CD4-positive, alpha-beta T cell treated with Interleukin-1 beta for 1 hour (primary cell): Measurements from ENCODE around the gene RAB11FIP5.
"Not testable (repeated sequence)": the region's sequence is repeated elsewhere in the genome, so short reads cannot be mapped to it uniquely, and the experiment has no call there.

ENCODE experiments used
- DNase-seq, 2 donors: peaks; one replicate each; pipeline ENCODE4 v3.0.0-alpha.2; 2020 to 2022

The RAB11FIP5 gene

DNA sequence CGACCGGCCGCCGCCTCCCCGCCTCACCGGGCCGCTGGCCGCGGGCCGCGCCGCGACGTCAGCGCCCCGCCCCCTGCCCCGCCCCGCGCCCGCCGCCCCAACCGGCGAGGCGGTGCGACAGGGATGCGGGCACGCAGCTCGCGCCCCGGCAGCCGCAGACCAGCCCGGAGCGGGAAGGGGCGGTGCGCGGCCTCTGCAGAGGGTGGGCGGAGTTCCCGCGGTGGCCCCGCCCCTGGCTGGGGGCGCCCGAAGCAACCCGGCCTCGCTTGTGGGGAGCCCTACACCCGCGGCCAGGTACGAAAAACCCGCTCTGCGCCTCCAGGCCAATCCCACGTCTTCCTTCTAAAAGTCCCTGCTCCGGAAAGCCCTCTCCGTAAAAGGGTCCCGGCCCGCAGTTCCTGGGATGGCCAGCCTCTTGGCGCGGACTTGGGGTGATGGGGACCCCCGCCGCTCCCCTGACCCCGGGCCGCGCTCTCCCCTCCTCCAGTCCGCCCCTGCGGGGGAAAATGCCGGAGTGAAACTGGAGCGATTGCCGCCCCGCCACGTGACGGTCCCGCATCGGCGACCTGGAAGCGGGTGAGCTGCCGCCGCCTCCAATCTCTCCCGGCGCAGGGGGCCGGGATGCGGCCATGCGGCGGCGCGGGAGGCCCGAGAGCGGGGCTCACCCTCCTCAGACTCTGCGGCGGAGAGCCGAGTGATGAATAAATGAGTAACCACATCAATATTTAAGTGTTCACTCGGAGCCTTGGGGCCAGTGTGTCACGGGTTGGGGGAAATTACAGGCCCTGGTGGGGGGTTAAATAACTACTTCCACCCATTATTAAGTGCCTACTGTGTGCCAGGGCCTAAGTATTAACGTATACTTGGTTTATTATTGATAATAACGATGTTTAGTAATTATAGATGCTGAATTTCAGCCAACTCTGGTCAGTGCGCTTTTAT is at the start of gene RAB11FIP5:
Gene RAB11FIP5, minus strand, starts transcription at position 36 of the 942 bp plus-strand sequence. CDS start 171 bp downstream, outside the sequence.
- DNase-seq = peak; percentile 85 to 87

DNA sequence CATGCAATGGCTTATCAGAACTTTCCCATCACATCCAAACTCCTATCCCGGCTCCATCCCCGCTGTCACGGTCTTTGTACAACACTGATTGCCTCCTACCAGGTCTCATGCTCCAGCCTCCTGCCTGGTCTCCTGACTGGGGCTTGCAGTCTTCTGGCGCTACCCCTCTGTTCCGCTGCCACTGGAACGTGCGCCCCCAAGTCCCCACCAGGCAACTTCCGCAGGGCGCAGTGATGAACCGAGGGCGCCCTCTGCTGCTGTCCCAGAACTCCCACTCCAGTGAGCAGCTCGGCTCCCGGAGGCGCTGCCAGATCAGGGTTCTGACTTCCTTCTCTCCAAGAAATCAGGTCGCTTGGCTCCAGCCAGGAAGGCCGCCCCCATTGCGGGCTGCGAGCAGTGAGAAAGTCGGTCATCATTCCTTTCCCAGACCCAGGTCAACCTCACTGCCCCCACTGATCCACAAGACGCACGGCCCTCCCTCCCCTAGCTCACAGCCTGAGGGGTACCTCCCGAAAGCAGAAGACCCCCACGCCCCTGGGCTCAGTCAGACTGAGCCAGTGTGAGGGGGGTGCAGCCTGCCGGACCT is 43.9 kb upstream of the RAB11FIP5 start:
- DNase-seq = peak; percentile 8 to 33

DNA sequence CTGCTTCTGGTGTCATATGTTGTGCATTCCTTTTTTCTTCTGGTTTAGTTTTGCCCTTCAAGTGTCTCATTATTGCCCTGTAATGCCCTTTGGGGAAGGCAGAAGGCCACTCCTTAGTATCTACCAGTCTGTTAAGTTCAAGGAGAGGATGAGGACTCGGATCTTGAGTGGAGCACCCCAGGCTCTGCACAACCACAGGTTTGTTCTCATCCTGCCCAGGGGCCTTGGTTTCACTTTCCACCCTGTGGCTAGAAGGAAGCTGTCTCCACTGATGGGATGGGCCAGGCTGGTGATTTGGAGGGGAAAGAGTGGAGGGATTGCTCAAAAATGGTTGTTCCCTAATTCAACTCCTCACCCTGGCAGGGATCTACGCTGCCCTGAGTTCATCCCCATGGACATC is 30.2 kb upstream of the RAB11FIP5 start:
- no peak for DNase-seq

DNA sequence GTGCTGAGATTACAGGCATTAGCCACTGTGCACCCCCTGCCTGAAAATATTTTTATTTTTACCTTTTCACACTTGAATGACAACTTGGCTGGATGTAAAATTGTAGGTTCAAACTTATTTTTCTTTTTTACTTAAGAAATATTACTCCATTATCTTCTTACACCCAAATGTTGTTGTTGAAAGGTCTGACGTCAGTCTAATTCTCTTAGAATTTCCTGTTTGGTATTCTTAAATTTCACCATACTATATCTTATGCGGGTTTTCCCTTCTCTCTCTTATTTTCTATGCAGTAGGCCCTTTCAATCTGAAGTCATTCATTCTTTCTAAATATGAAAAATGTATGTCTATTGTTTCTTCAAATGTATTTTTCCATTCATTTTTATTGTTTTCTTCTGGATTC is 29.1 kb upstream of the RAB11FIP5 start:
- DNase-seq = no peak

GRCh38 chr2:73135236-73135635 is 22.5 kb upstream of the RAB11FIP5 start:
- no peak for DNase-seq

GRCh38 chr2:73134471-73134870 is 21.7 kb upstream of the RAB11FIP5 start:
- DNase-seq = no peak

- DNase-seq = no peak
Measured at GRCh38 chr2:73133566-73134197, 20.9 kb upstream of the RAB11FIP5 start.

DNA sequence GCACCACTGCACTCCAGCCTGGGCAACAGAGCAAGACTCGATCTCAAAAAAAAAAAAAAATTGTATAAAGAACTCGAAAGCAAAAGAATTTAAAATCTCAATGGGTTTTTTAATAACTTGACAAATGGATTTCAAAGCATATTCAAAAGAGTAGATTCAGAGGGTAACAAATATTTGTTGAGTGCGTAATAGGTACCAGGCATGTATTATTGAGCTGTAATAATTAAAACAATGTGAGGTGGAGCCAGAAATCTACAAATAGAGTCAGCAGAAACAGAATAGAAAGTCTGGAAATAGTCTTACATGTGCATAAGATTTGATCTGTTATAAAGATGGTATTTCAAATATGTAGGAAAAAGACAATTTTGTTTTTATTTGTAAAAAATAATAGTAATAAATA is 19.1 kb upstream of the RAB11FIP5 start:
- DNase-seq = no peak

GRCh38 chr2:73130790-73131189 is 18.0 kb upstream of the RAB11FIP5 start:
- DNase-seq = no peak

DNA sequence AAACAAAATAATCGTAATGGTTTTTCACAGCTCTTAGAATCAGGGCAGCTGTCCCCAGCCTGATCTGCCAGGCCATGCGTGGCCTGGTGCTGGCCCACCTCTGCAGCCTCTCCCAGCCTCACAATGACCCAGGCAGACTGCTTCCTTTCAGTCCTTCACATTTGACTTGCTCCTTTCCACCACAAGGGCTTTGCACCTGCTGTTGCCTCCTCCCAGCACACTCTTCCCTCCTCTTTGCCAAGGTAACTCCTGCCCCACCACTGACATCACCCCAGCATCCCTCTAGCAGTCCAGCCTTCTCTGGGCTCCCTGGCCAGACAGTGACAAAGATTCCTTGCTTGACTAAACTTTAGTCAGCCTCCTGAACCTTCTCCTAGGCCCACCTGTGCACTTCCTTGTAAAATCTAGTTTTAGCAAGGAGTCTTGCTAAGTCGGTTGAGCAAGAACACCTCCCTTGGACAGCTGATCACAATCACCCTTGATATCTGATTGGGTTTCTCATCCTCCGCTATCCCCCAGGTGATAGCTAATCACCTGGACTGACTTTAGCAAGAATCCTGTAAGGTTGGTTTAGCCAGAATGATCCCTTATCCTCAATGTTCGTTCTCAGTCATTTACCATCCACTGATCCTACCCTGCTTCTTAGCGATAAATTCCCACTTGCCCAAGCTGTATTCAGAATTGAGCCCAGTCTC is 16.2 kb upstream of the RAB11FIP5 start:
- DNase-seq = no peak

GRCh38 chr2:73122536-73122935 is 9.8 kb upstream of the RAB11FIP5 start:
- DNase-seq = no peak

GRCh38 chr2:73119611-73120239 is 7.0 kb upstream of the RAB11FIP5 start:
- not testable (repeated sequence) for DNase-seq

DNA sequence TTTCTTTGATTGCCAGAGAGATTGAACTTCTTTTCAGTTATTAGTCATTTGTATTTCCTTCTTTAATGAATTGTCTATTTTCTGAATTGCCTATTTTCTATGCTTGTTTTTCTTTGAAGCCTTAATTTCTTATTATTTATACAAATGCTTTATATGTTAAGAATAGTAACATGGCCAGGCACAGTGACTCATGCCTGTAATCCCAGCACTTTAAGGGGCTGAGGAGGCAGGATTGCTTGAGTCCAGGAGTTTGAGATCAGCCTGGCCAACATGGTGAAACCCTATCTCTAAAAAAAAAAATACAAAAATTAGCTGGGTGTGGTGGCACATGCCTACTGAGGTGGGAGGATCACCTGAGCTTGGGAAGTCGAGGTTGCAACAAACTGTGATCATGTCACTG is 4.7 kb upstream of the RAB11FIP5 start:
- no peak for DNase-seq

DNA sequence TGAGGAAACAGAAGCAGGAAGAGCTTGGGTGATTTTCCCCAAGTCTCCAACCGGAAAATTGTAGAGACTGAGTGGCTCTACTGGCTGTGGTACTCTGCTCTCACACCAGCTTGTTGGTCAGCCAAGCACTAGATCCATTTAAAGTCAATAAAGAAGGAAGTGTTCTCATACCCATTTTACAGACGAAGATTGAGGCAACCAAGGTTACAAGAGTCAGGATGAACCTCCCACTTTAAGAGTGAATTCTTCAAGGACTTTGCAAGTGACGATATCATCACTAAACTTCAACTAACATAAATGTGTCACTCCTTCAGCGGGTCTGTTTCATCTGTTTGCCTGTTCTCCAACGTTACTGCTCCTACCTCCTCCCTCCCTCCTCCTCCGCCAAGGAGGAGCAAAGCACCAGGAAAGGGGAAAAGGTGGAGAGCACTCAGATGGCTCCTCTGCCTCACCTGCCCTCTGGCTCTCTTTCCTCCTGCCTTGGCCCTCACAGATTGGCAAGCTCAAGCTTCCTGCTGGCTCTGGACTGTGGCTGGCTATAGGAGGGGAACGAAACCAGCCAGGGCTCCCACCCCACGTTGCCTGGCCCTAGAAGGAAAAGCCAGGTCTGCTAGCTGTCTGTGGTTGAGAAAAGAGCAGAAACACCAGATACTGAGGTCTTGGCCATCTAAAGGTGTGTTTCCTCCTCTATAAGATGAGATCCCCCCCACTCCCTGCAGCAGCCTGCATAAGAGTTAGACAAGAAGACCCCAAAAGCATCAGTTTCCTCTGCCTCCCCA is 3.6 kb upstream of the RAB11FIP5 start:
- no peak for DNase-seq

DNA sequence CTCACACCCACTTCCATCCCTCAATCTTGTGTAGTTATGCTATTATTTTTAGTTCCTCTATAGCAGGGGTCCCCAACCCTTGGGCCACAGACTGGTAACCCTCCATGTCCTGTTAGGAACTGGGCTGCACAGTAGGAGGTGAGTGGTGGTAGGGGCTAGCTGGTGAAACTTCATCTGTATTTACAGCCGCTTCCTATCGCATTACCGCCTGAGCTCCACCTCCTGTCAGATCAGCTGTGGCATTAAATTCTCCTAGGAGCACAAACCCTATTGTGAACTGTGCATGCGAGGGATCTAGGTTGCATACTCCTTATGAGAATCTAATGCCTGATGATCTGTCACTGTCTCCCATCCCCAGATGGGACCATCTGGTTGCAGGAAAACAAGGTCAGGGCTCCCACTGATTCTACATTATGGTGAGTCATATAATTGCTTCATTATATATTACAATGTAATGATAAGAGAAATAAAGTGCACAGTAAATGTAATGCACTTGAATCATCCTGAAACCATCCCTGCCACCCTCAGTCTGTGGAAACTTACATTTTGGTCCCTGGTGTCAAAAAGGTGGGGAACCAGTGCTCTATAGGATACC is 1.6 kb upstream of the RAB11FIP5 start:
- DNase-seq = no peak

DNA sequence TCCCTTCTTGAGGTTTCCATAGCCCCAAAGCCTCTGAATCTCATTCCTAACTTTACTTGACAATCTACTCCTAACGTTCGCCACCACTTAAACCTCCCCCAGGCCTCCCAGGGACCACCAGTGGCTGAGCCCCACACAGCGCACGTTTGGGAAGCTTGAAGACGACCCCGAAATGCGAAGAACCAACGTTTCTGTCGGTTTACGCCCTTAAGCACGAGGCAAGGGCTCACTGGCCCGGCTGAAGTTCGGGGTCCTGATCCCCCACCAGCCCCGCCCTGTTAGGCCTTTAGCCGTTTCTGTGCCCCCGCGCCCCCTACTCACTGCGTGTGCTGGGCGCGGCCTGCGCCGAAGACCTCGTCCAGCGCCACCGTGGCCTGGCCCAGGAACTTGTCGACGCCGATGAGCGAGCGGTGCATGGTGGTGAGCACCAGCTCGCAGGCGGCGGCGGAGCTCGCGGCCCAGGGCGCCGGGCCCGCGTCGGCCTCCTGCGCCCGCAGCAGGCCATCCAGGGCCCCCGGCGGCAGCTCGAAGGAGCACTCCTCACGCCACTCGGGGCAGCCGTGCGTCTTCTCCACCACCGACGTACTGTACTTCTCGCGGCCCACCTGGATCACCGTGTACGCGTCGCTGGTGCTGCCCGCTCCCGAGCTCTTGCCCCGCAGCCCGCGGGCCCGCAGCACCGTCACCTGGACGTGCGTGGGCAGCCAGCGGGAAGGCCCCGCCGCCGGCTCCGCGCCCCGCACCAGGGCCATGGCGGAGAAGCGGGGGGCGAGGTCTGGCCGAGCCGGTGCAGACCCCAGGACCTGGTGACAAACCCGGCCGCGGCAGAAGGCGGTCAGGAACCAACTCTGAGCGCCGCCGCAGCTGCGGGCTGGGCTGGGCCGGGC is 479 bp downstream of the RAB11FIP5 start:
- DNase-seq = peak; percentile 17 to 23

DNA sequence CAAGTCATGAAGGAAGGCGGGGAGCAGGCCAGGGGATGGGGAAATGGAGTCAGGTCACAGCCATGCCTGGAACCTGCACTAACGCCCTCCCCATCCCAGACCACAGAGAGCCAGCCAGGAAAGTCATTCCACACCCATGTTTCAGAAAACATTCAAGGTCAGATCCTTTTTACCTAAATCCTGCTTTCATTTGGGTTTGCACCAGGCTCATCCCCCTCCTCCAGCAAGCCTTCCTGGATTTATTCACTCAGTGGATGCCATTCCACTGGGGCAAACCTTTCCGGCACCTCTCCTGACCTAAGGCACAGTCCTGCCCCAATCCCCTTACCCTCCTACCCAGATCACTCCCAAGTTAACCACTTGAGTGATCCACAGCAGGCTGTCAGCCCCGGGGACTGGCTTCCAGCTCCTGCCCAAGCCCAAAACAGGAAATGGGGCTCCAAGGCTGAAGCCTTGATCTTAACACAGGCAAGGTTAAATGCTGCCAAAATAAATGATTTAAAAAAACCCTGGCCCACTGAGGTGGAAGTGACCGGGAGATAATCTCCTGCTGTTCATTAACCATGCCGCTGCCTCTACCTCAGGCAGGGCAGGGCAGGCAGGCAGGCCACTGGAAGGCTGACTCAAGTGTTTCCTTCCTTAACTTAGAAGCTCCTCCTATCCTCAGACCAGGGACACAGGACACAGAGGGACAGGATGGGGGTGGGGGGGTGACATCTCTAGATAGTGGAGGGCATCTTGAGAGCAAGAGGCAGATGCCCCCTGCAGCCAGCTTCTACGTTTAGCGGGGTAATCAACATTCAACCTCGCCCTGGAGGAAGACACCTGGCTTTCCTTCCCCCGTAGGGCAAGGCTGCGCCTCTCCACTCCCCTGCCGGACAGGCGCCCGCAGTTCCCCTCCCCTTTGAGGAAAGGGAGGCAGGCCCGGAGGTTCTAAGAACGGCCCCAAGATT is 1.4 kb downstream of the RAB11FIP5 start:
- no peak for DNase-seq

DNA sequence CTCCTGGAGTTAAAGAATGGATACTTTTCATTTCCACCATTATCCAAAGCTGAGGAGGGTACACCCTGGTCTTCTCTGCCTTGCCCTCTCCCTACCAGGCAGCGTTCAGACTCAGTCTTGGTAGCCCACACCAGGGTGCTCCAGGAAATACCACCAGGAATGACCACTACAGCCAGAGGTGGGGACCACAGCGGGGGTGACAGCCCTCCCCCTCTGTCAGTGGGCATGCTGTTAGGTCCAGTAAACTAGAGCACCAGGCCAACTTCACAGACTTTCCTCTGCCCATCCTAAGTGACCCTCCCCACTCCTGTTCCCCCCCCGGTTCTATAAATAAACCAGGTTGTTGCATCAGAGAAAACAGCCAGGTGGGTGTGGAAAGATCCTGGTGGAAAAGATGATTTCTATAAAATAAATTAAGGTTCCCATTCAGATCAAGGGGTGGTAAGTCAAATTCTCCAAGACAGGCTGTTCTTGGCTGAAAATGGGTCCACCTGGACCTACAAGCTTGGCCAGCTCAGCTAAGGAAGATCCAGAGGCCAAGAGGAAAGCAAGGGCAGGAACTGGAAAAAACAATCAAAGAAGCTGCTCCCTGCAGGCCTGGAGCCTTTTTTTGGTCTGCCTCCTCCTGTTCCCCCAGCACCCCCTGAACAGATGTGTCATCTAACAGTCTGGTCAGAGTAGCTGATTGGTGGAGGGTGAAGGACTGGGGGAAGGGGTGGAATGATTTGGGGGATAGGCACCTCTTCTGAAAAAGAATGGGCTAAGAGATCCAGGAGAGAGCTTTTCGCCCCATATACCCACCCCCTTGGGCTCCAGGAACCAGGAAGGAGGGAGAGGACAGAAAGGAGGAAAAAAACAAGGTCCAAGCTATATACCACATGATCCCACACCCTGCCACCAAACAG is 2.3 kb downstream of the RAB11FIP5 start:
- no peak for DNase-seq
